Adrenal gland (tissue), 5 donors: ENCODE data around the gene ZNF148.

ENCODE experiments used
- POLR2A ChIP-seq, 2 donors: fragments of 450-650 bp; IDR thresholded peaks; one replicate each; pipeline ENCODE4 v1.6.1; 2017; ENCODE audit warnings: antibody characterized with exemption in 2 of 2, mild to moderate bottlenecking in 2 of 2, moderate library complexity in 1 of 2
- TF ChIP-seq, protein P1 (sequence below), 6 experiments: fragments of 450-650 bp in 4 of 6; fragments of 200-600 bp in 2 of 6; sonication (generic) in 1 of 6; IDR thresholded peaks; 1 replicate in 5 of 6; 2 replicates in 1 of 6; pipeline versions ENCODE4 v1.5.1 to v1.8.0; 2016 to 2021; ENCODE audit warnings: antibody characterized with exemption in 6 of 6, mild to moderate bottlenecking in 2 of 6, moderate library complexity in 1 of 6
- donor health status: DM: no; HTN: no; CAD: no.

DNA sequence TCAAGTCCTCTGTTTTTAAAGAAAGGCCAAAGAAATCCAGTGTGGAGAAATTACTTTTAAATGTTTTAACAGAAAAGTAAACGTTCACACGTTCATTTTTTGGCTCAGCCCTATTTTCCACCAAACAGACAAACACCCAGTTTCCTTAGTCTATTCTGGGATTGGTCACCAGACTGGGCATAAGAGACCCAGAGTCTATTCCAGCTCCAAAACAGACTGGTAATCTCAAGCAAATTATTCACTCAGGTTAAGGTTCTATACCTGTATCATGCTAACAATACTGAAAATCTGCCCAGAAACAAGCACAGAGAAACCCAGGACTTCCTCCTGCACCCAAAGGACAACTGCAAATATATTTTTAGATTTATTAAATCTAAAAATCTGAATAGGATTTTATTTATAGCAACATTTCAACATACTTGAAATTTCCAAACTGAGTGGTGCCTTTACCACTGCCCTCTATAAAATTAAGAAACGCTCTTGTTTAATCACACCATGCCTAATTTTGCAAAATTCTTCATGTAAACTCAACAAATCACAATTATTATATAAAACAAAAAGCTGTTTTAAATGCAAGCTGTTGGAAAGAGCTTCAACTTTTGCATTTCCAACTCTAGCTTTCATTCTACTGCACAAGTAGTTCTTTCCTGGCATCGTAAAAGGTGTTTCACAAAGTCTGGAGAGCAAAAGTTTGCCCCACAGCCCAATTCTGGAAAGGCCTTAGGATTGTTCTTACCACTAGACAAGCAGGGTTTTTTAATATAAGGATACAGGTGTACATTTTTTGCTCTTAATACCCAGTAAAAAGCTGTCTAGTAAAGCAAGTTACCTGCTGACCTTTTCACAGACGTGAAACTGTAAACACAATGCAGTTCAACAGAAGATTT is 18.7 kb downstream of the ZNF148 start:
- TF ChIP-seq, protein P1, sequence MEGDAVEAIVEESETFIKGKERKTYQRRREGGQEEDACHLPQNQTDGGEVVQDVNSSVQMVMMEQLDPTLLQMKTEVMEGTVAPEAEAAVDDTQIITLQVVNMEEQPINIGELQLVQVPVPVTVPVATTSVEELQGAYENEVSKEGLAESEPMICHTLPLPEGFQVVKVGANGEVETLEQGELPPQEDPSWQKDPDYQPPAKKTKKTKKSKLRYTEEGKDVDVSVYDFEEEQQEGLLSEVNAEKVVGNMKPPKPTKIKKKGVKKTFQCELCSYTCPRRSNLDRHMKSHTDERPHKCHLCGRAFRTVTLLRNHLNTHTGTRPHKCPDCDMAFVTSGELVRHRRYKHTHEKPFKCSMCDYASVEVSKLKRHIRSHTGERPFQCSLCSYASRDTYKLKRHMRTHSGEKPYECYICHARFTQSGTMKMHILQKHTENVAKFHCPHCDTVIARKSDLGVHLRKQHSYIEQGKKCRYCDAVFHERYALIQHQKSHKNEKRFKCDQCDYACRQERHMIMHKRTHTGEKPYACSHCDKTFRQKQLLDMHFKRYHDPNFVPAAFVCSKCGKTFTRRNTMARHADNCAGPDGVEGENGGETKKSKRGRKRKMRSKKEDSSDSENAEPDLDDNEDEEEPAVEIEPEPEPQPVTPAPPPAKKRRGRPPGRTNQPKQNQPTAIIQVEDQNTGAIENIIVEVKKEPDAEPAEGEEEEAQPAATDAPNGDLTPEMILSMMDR (IDR thresholded peaks at IDR 0.05) = no peak
- no peak for TF ChIP-seq POLR2A (IDR thresholded peaks at IDR 0.05)
